Astrocyte of the hippocampus (primary cell): ENCODE measurements around the gene CACNA2D3.
"Not testable (repeated sequence)": the region's sequence is repeated elsewhere in the genome, so short reads cannot be mapped to it uniquely, and the experiment has no call there.

Source experiments
- DNase-seq: peaks from one replicate; pipeline ENCODE4 v3.0.0; 2011; ENCODE audit warnings: low read depth, low spot score

The CACNA2D3 gene

DNA sequence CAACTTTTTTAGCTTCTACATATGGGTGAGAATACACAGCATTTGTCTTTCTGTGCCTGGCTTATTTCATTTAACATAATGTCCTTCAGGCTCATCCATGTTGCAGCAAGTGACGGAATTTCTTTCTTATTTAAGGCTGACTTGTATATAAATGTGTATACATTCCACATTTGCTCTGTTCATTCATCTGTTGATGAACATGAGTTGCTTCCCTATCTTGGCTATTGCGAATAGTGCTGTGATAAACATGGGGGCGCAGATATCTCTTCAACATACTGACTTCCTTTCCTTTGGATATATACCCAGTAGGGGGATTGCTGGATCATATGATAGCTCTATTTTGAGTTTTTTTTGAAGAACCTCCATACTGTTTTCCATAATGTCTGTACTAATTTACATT is 332.5 kb downstream of the CACNA2D3 start:
- DNase-seq: no peak

DNA sequence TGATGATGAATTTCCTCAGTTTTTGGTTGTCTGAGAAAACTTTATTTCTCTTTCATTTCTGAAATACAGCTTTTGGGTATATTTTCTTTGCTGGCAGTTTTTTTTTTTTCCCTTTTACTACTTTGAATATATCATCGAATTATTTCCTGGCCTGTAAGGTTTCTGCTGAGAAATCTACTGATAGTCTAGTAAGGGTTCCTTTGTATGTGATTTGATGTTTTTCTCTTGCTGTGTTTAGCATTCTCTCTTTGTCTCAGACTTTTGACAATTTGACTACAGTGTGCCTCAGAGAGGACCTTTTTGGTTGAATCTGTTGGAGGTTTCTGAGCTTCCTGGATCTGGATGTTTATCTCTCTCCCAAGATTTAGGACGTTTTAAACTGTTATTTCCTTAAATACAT is 336.0 kb downstream of the CACNA2D3 start:
- DNase-seq: no peak

DNA sequence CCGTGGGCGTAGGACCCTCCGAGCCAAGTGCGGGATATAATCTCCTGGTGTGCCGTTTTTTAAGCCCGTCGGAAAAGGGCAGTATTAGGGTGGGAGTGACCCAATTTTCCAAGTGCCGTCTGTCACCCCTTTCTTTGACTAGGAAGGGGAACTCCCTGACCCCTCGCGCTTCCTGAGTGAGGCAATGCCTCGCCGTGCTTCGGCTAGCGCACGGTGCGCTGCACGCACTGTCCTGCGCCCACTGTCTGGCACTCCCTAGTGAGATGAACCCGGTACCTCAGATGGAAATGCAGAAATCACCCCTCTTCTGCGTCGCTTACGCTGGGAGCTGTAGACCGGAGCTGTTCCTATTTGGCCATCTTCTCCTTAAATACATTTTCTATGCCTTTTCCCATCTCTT is 342.2 kb downstream of the CACNA2D3 start:
- DNase-seq: not testable (repeated sequence)

DNA sequence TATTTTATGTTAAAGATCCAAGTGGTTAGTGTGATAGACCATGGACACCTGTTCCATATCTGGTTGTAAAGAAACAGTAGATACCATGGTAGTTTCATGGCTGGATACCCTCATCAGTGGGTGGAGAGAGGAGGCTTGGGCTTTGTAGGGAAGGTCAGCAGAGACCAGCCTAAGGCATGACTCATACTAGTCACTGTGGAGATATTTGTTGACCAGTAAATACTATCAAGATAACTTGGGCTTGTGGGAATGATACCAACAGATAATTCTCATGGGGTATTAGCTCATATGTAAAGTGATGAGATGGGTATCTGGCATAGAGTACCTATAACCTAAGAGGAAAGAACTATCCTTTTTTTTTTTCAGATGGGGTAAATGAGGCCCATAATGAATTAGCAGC is 354.5 kb downstream of the CACNA2D3 start:
- DNase-seq: no peak

DNA sequence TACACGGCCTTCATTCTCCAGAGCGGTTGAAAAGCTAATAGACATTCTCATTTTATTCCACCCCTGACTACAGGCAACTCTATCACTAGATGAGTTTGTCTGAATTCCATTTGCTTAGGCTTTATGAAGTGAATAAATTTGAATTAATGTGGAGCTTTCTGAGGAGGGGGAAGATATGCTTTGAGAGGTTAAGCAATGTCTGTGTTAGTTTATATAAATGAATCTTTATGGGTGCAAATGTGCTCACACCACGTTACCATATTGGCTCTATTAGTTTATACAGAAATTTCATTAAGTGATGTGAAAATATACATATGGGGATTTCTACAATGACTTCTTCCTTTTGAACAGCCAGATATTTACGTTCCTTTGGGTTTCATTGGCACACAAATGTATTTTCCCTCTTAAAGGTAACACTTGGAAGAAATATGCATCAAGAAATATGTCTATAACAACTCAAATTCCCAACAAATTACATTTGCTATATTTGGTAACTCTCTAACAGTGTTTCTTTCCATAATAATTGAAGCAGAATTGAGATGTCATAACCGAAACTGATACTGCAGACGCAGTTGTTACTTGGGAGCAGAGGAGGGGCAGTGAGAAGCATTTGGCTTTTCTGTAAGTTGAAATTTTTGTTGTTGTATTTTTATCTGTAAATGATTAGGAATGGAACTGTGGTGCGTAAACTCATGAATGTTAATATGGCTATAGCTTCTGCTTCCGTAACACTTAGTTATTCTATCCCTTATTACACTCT is 359.4 kb downstream of the CACNA2D3 start:
- no peak for DNase-seq

DNA sequence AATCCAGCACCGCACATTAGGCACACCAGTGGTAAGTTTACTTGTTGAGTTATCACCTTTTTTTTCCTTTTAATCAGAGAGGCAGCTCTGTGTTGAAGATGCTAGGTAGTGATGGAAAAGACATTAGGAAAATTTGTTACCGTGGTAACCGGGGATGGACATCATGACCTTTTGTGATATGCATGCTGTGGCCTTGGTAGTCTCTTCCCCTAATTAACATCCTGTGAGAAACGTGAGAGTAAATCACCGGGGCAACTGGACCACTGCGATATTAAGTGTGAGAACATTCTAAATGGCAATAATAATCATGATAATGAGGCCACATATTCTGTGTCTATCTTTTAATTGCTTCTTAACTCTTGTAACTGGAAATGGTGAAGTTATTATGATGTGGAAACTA is 362.0 kb downstream of the CACNA2D3 start:
- DNase-seq: no peak

DNA sequence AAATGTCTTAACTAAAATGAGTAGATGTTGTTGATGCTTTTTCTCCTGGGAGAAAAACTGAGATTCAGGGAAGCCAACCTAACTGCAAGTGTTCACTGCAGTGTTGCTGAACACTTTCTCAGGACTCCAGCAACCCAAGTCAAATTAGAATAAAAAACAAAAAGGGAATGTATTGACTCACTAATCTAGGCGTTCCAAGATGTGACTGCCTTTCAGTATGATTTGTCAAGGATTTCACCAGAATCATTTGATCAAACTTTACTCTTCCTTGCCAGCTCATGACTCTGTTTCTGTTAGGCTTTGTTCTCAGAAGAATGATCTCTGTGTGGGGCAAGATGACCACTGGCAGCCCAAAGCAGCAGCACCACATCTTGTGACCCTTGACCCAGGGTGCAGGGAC is 364.0 kb downstream of the CACNA2D3 start:
- peak; percentile 34 for DNase-seq

DNA sequence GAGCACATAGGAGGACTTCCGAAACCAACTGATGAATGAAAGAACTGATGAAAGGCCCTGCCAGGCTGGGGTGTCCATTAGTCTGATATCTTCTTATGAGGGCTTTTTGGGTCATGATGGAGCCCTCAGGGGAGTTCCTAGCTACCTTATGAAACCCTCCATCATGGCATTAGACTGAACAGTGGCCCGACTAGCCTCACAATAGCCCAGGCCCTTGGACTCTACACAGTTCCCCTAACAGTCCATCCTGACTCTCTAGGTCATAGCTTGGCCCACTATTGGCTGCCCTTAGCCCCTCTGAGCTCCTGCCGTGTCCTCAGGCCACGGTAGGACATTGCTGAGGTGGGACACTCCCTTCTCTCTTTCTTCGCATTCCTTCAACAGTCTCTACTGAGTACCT is 365.9 kb downstream of the CACNA2D3 start:
- DNase-seq: no peak

DNA sequence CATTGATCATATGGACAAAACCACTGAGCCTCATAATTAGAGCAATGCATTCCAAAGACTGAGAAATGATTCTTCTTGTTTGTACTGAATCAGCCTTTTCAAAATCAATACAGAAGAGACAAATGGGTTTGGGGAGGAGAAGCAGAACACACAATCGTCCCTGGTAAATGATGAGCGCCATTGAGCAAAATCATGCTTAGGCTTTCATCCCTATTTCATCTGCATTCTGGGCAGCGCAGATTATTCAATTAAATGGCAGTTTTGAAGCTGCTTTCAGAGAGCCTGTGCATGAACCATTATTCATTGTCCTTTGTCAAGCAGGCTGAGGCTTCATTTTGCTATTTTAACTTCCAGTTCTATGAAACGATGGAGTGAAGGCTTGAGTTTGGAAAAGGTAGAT is 371.9 kb downstream of the CACNA2D3 start:
- DNase-seq: no peak

DNA sequence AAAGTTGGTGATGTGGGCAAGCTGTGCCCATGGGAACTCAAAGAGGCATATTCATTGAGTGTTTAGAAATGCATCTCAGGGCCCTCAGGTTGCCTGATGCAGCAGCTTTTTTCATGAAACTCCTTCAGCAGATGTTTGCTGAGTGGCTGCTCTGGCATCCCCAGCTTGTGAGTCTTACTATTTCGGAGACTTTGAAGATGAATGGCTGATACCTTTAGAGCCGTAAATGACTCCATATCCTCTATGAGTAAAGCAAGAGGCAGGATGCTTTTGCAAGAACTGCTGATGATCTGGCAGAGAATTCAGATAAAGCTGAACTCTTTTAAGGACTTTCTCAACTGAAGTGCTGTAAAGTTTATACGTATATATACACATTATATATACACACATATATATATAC is 384.3 kb downstream of the CACNA2D3 start:
- no peak for DNase-seq

DNA sequence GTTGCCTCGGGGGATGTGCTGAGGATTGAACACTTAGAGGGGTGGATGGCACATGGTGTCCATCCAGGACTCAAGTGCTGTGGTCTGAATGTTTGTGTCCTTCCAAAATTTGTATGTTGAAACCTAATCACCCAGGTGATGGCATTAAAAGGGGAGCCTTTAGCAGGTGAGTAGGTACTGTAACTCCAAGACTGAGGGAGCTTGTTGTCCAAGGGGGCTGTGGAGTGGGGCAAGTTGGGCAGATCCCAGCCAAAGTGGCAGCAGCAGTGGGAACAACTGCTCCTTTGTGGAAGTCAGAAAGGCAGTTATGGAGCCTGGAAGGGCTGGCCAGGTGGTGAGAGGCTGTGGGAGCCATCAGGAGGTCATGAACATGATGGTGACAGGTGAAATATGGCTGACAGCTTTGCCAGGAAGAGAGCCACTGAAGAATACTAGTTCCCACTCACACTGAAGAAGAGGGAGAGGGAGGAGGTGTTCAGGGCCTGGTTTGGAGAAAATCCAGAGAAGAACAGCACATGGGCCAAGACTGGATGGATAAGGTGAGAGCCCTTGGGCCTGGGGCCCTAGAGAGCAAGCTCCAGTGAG is 385.6 kb downstream of the CACNA2D3 start:
- no peak for DNase-seq

DNA sequence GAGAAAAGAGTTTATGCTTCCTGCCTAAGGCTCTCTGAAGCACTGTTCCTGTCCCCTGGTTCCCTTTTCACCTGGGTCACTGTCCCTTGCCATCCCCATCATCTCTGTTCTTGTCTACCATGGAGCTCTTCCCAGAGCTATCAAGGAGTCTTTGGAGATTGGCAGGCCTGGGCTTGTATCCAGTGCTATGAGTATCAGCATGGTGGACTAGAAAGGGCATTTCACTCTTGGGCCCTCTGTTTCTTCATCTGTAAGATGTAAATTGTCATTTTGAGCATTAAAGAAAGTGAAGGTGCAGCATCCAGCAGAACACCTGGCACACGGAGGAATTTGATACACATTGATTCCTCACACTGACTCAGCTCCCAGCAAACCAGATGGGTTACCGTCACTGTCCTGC is 388.2 kb downstream of the CACNA2D3 start:
- DNase-seq: no peak

DNA sequence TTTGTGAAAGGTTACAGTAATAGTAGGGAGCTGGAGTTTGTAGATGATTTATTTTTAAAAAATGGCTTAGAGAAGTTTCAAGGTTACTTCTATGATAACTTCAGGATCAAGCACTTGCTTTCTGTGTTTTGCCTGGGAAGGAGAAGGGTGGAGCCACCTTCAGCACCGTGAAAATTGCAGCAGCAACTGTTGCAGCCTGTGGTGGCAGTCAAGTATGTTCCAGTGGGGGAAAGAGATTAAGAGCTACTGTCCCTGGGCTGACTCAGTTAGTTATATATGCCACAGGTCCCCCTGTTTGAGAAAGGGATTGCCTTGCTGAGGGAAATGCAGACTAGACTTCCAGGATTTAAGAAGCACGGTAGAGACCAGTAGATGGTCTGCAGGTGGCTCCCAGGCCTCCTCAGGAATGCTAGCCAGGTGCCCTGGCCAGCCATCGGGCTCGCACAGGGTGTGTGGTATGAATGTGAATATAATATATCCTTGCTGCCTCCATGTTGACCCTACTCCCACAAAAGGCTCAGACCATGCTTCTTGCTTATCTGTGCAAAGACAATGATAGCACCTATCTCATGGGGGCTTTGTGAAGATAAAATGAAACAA is 389.5 kb downstream of the CACNA2D3 start:
- no peak for DNase-seq

DNA sequence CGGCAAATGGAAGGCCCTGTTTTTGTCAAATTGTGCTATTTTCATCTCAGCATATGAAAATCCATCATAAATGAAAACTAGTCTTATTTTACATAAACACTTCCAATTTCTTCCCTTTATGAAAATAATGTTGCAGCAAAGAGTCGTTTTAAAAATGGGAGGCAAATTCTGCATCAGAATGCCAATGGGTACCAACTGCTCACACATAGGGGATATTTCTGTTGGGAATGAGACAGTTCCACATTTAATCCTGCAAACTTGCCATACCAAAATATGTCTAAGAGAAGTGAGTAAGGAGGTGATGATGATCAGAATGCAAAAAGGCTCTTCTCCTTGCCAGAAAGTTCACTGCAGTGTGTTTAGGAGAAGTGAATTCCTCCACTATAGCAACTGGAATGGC is 391.7 kb downstream of the CACNA2D3 start:
- DNase-seq: no peak

DNA sequence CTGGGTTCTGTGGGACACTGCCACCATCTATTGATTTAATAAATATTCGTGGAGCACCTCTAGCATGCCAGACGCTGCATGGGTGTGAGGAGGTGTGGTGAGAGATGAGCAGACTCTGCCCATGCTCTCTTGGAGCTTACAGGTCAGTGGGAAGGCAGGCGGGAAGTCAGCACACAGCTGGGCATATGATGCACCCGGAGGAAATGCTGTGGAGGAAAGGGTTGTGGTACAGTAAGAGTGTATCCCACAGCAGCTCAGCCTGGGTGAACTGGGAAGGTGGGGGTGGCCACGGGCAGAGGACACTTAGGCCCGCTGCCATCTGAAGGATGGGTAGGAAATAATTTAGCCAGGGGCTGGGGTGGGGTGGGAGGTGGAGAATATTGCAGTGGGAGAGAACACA is 392.1 kb downstream of the CACNA2D3 start:
- no peak for DNase-seq

DNA sequence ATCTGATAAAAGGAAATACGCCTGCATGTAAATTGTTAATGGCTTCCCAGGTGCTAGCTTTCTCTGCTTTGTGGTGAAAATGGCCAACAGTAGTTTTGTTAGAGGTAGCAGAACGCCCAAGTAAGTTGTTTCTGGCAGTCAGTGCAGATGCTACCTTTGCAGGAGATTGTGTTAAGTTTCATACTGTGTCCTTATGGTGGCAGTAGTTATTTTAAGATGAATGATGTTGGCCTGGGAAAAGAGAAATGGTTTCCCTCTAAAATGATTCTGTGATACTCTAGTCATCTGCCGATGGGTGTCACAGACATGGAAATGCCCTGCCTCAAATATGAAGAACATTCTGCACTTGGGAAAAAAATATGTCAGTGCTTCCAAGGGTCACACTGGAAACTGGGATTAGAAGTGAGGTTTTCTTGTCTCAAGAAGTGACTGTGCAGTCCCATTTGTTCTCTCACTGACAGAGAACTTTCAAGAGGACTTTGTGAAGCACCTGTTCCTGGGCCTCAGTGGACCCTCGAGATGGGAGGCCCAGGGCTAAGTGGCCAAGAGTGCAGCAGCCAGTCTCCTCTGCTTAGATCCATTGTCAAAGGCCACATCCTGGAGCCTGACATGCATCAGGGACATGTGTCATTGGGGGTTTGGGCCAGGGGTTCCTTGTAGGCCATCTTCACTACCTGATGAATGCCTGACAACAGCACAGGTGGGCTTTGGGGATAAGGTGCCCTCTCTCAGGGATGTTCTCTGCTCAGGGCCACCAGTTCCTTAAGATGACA is 393.3 kb downstream of the CACNA2D3 start:
- no peak for DNase-seq

DNA sequence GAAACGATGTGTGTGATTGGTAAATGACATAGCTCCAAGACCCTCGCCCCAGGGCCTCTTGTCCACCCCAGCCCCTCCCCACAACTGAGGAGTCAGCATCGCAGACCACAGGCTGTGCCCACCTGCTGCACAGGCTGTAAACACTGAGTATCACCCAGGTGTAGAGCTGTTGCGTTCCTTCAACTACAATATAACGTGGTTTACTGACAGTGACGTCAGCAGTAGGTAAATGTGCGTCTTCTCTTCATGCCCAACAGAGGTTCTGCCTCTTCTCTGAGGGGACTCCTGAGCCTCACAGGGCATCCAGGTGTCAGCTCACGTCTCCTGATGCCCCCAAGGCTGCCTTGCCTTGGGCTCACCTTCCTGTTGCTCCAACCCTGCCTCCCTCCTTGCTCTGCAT is 395.1 kb downstream of the CACNA2D3 start:
- no peak for DNase-seq

DNA sequence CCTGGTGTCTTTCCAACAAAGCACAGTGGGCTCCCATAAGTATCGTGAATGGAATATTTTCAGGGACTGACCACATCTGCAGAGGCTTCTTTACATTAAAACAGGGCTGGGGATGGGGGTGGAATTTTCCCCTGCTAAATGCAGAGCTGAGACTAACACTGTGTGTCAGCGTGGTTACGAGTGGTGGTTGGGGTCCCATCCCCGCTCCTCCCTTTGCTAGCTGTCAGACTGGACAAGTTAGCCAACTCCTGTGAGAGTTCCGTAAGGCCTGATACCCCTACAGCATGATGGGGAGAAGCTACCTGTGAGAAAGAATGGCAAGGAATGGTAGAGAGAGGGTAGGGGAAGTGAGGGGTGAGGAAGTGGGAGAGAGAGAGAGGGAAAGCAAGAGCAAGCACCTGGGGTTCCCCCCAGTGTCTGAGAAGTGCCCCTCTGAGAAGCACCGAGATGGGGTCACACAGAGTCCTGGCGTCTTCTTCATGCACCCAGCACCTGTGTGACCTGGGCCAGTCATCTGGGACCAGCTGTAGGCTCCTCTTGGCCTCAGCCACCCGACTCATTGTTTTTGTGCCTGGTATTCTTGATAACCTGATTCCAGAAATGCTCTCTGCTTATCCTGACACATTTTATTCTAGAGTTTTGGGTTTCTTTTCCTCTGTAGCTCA is 395.8 kb downstream of the CACNA2D3 start:
- no peak for DNase-seq

DNA sequence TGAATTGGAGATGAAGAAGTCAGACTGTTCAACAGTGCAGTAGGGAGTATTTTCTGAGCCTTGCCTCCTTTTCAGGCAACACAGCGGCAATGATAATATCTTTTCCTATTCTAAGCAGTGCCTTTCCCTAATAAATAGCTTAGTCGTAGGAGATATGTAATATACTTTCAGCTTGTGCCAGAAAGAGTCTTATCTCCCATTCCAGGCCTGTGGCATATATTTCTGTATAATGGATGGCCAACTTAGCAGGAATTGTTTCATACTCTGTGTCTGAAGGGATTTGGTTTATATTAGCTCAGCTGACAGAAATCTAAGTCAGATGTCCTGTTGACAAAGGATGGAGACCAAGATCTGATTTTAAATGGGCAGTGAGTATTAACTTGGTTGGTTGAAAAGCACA is 397.1 kb downstream of the CACNA2D3 start:
- no peak for DNase-seq

DNA sequence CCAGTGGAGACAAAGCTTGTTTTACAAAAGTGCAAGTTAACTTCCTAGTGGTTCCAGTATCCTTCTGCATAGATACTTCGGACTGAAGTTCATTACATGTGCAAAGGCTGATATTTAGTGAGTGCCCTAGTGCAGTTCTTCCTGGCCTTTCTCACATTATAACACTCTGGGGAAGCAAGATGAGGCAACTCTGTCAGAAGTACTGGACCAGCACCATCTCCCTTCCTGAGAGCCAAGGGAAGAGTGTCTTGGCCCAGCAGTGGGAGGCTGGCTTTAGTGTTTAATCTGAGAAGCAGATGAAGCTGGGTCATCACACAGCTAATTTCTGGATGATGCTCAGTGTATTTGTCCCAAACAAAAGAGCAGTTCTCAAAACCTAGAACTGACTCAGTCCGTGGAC is 397.7 kb downstream of the CACNA2D3 start:
- no peak for DNase-seq

DNA sequence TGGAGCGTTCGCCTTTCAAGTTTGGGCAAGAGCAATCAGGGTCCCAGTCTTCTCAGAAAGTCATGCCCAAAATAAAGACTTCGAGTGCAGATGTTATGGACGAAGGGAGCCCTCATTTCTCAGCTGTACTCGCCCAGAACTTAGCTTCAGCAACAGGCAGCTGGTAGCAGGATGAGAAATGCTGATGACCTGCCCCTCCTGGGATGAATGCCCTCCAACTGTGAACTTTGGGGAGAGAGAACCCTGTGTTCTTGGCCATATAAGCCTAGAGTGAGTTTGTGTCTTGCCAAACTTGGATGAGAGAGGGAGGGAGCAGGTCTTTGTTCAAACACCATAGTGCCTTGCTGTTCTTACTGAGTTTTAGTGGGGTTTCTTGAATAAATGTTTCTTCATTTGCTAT is 405.2 kb downstream of the CACNA2D3 start:
- no peak for DNase-seq

DNA sequence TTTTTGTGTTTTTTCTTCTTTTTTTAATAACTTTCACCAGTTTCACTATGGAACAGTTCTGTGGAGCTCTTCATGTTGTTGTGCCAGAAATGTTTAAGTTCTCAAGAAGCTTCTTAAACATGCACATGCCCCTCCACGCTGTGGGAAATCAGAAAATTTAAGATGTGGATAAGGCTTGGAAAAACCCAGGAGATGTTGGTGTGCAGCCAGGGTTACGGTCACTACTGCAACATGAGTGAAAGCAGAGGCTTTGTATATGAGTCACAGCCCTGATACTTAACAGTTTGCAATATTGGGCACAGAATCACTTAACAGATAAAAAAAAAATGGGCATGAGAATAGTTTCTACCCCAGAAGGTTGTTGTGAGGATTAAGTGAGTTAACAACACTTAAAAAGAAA is 405.6 kb downstream of the CACNA2D3 start:
- peak; percentile 87 for DNase-seq
